Stimulated activated CD4-positive, alpha-beta T cell treated with anti-CD3 and anti-CD28 coated beads, Interleukin-2, amount 100 ng/mL, for 48 hours (primary cell): ENCODE measurements around the gene HNRNPA3.
A peak's percentile ranks its signal among the peaks of the same experiment; 100 is the strongest.
"Not testable (repeated sequence)": the region's sequence is repeated elsewhere in the genome, so short reads cannot be mapped to it uniquely, and the experiment has no call there.

Experiments used
- DNase-seq, 2 donors: peaks; one replicate each; pipeline ENCODE4 v3.0.0-alpha.2; 2020

The HNRNPA3 gene

GRCh38 chr2:177212106-177212890 is at the start of gene HNRNPA3:
HNRNPA3 (plus strand) TSS chr2:177212794; CDS start chr2:177212800, 6 bp downstream.
- DNase-seq, result peak; percentile 99

DNA sequence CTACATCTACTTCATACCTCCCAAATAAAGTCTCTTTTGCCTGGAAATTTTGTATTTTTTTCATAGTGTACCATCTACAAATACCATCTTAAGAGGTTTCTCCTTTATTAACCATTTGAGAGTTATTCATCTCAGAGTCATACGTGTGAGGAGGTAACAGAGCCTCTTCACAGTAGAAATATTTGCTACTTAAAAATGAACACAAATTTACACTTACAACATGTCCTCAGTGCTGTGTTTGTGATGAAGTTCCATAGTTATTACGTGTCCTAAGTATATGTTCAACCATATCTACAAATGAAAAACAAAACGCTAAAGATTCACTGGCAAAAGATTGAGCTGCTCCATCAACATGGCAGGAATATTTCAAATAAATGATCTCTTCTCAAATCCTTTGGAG is 48.5 kb upstream of the HNRNPA3 start:
- no peak for DNase-seq

GRCh38 chr2:177164584-177165052 is 48.0 kb upstream of the HNRNPA3 start:
- peak; percentile 78 to 83 for DNase-seq

- no peak for DNase-seq
Measured at GRCh38 chr2:177165061-177165583, 47.5 kb upstream of the HNRNPA3 start.

GRCh38 chr2:177165721-177166711 is 46.6 kb upstream of the HNRNPA3 start:
- no peak for DNase-seq

GRCh38 chr2:177169810-177170514 is 42.6 kb upstream of the HNRNPA3 start:
- no peak for DNase-seq

GRCh38 chr2:177171418-177171865 is 41.2 kb upstream of the HNRNPA3 start:
- DNase-seq, result no peak

- DNase-seq, result no peak
Measured at GRCh38 chr2:177172034-177172880, 40.3 kb upstream of the HNRNPA3 start.

- no peak for DNase-seq
Measured at GRCh38 chr2:177174486-177174885, 38.1 kb upstream of the HNRNPA3 start.

GRCh38 chr2:177175917-177176668 is 36.5 kb upstream of the HNRNPA3 start:
- DNase-seq, result no peak

DNA sequence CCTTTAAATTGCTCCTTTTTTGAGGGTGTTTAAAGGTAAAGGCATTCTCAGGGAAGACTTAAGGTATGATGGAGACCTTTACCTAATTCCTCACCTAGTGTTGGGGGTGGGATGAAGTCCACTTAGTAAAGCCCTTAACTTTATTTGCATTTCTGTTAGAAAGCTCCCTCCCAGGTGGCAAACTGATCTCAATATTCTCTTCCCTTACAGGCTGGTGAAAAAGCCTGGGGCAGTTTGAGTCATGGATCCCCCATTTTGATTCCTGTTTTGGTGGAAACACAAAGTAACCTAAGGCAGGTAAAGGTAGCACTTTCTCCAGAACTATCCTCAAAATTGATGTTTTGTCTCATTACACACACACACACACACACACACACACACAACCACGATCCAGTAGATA is 33.8 kb upstream of the HNRNPA3 start:
- no peak for DNase-seq

DNA sequence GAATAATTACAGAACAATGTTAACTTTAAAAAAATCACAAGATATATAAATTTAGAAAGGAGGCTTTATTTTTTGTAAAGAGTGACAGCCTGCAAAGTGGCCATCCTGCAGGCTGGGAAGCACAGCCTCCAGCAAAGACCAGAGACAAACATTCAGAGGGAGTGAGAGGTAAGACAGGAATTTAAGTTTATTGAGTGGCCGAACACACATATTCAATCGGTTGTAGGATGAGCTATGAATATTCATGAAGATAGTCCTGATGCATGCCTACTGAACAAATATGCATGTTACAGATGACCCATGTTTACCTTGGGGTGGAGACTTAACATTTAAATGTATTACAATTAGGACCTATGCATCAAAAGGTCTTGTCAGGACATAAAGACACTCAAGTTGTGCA is 33.4 kb upstream of the HNRNPA3 start:
- DNase-seq, result no peak

DNA sequence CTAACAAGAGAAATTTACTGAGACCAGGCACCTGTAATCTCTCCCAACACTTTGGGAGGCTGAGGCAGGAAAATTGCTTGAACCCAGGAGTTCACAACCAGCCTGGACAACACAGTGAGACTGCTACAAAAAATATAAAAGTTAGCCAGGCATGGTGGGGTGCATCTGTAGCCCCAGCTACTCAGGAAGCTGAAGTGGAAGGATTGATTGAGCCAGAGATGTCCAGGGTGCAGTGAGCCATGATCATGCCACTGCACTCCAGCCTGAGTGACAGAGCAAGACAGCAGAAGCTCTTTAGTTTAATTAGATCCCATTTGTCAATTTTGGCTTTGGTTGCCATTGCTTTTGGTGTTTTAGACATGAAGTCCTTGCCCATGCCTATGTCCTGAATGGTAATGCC is 32.9 kb upstream of the HNRNPA3 start:
- not testable (repeated sequence) for DNase-seq

- no peak for DNase-seq
Measured at GRCh38 chr2:177180269-177181000, 32.2 kb upstream of the HNRNPA3 start.

DNA sequence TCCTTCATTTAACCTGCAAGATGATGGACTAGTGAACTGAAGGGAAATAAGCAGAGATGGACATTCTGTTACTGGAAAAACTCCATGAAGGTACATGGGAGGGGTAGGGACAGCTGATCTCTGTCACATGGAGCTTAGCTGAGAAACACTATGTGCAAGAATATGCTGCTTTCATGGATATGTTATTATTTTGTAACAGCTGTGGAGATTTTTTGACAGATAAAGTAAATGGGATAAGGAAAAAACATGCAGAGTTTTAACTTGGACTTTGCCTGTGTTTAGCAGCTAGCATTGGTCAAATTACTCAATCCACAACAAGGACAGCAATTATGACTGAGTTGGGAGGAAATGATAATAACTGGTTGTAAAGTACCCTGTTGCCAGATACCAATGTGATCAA is 28.7 kb upstream of the HNRNPA3 start:
- DNase-seq, result no peak

GRCh38 chr2:177184606-177185005 is 28.0 kb upstream of the HNRNPA3 start:
- no peak for DNase-seq

DNA sequence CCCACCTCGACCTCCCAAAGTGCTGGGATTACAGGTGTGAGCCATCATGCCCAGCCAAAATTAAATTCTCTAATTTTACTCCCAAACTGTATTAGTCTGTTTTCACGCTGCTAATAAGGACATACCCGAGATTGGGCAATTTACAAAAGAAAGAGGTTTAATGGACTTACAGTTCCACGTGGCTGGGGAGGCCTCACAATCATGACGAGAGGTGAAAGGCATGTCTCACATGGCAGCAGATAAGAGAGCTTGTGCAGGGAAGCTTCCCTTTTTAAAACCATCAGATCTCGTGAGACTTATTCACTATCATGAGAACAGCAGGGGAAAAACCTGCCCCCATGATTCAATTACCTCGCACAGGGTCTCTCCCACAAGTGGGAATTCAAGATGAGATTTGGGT is 26.6 kb upstream of the HNRNPA3 start:
- DNase-seq, result not testable (repeated sequence)

GRCh38 chr2:177187631-177188312 is 24.8 kb upstream of the HNRNPA3 start:
- no peak for DNase-seq
